ENCODE data around the gene NFATC2. TPM values are rescaled to one million over a fixed set of nuclear protein-coding genes. Genes with fewer than 3 reads are reported as not detected.

Gene NFATC2
- total and polyA plus RNA-seq, 2 experiments from 2014 or later, result 4.9 to 8.3 TPM

- H3K4me2 ChIP-seq, result no peak overlapping the region
- no peak for DNase-seq (ENCODE audit: low spot score)
- no peak overlapping the region for H2AFZ ChIP-seq
- no peak overlapping the region for H3K27ac ChIP-seq
- H3K4me3 ChIP-seq, result no peak overlapping the region
- no peaks in the 10 kb centered on the region for H3K79me2 ChIP-seq
- H4K20me1 ChIP-seq (ENCODE audit: insufficient read depth, poor library complexity, severe bottlenecking), result no peaks in the 10 kb centered on the region
- no peaks in the 10 kb centered on the region for H3K27me3 ChIP-seq
- H3K4me1 ChIP-seq (ENCODE audit: insufficient read depth), result peaks cover 10% of the 10 kb centered on the region
- TF ChIP-seq CTCF (IDR thresholded peaks at IDR 0.05; ENCODE audit: poor library complexity) (no peak), EZH2 (IDR thresholded peaks at IDR 0.05; ENCODE audit: borderline replicate concordance) (no peak), EZH2phosphoT487 (IDR thresholded peaks at IDR 0.05; ENCODE audit: low read depth, severe bottlenecking, unreplicated experiment) (no peak)
- no peaks in the 10 kb centered on the region for H3K9me2 ChIP-seq (replicated peaks; ENCODE audit: insufficient read depth)
- no peaks in the 10 kb centered on the region for H3K9me3 ChIP-seq (ENCODE audit: low read depth)
- WGBS (ENCODE audit: low lambda C conversion rate, missing lambda C conversion rate), result 91% methylated on average over 6 of the region's 6 CpGs
- no peaks in the 10 kb centered on the region for H3K36me3 ChIP-seq (replicated peaks; ENCODE audit: insufficient read depth, low read depth)
Measured at GRCh38 chr20:51452091-51452613, 90.4 kb downstream of the NFATC2 start.

- Histone ChIP-seq H3K36me3 (replicated peaks; ENCODE audit: insufficient read depth, low read depth) (no peaks in the 10 kb centered on the region), H3K27me3 (no peaks in the 10 kb centered on the region), H3K79me2 (no peaks in the 10 kb centered on the region), H3K9me3 (ENCODE audit: low read depth) (no peaks in the 10 kb centered on the region), H4K20me1 (ENCODE audit: insufficient read depth, poor library complexity, severe bottlenecking) (no peaks in the 10 kb centered on the region), H3K4me2 (no peak overlapping the region), H3K9me2 (replicated peaks; ENCODE audit: insufficient read depth) (no peaks in the 10 kb centered on the region), H3K4me3 (no peak overlapping the region), H3K27ac (no peak overlapping the region), H2AFZ (no peak overlapping the region), H3K4me1 (ENCODE audit: insufficient read depth) (peaks cover 11% of the 10 kb centered on the region)
- TF ChIP-seq EZH2phosphoT487 (IDR thresholded peaks at IDR 0.05; ENCODE audit: low read depth, severe bottlenecking, unreplicated experiment) (no peak), EZH2 (IDR thresholded peaks at IDR 0.05; ENCODE audit: borderline replicate concordance) (no peak), CTCF (IDR thresholded peaks at IDR 0.05; ENCODE audit: poor library complexity) (no peak)
- DNase-seq (ENCODE audit: low spot score), result no peak
- WGBS (ENCODE audit: low lambda C conversion rate, missing lambda C conversion rate), result 98% methylated on average over 12 of the region's 12 CpGs
Measured at GRCh38 chr20:51451484-51451883, 91.0 kb downstream of the NFATC2 start.

- Histone ChIP-seq H3K9me2 (replicated peaks; ENCODE audit: insufficient read depth) (no peaks in the 10 kb centered on the region), H3K9me3 (ENCODE audit: low read depth) (no peaks in the 10 kb centered on the region), H3K4me3 (no peak overlapping the region), H2AFZ (no peak overlapping the region), H3K27ac (no peak overlapping the region), H3K79me2 (no peaks in the 10 kb centered on the region), H3K4me2 (no peak overlapping the region), H4K20me1 (ENCODE audit: insufficient read depth, poor library complexity, severe bottlenecking) (no peaks in the 10 kb centered on the region), H3K27me3 (no peaks in the 10 kb centered on the region), H3K36me3 (replicated peaks; ENCODE audit: insufficient read depth, low read depth) (no peaks in the 10 kb centered on the region), H3K4me1 (ENCODE audit: insufficient read depth) (peaks cover 10% of the 10 kb centered on the region)
- DNase-seq (ENCODE audit: low spot score), result no peak
- 69% methylated on average over 3 of the region's 3 CpGs for WGBS (ENCODE audit: low lambda C conversion rate, missing lambda C conversion rate)
- no peak for TF ChIP-seq CTCF (IDR thresholded peaks at IDR 0.05; ENCODE audit: poor library complexity)
- no peak for TF ChIP-seq EZH2phosphoT487 (IDR thresholded peaks at IDR 0.05; ENCODE audit: low read depth, severe bottlenecking, unreplicated experiment)
- TF ChIP-seq EZH2 (IDR thresholded peaks at IDR 0.05; ENCODE audit: borderline replicate concordance), result no peak
Measured at GRCh38 chr20:51450984-51451383, 91.5 kb downstream of the NFATC2 start.
